WTC11 (cell line): ENCODE data around the gene CLDN14. TPM values are rescaled to one million over a fixed set of nuclear protein-coding genes. Genes with fewer than 3 reads are reported as not detected.
A peak's percentile ranks its signal among the peaks of the same experiment; 100 is the strongest.

Source experiments
- ATAC-seq: fragments of 200-7000 bp; cut with Tn5 transposase; 2 replicates; pipeline ENCODE4 v1.10.0; 2021; ENCODE audit warnings: mild to moderate bottlenecking, moderate library complexity
- CTCF ChIA-PET: fragments of 300-600 bp; sonication (Branson Sonifier 250); formaldehyde crosslinking; loops from one replicate; lab custom pipeline; 2021; ENCODE audit warnings: antibody characterized with exemption; lab: Charles Lee
- POLR2A ChIA-PET: fragments of 350-600 bp; sonication (Branson Sonifier 250); formaldehyde crosslinking; loops from one replicate; lab custom pipeline; 2021; ENCODE audit warnings: antibody characterized with exemption; lab: Charles Lee
- DNase-seq: peaks from one replicate; pipeline ENCODE4 v3.0.0; 2021; ENCODE audit warnings: low spot score
- H3K27ac Mint-ChIP-seq: 2 replicates; pipeline ENCODE4 v1.8.0; 2021; ENCODE audit warnings: mixed read lengths
- H3K27me3 Mint-ChIP-seq: 2 replicates; pipeline ENCODE4 v1.8.0; 2021; ENCODE audit warnings: low read depth, mild to moderate bottlenecking, moderate library complexity, mixed read lengths
- H3K36me3 Mint-ChIP-seq: 2 replicates; pipeline ENCODE4 v1.8.0; 2021; ENCODE audit warnings: mixed read lengths
- H3K4me1 Mint-ChIP-seq: 2 replicates; pipeline ENCODE4 v1.8.0; 2022; ENCODE audit warnings: mixed read lengths
- H3K4me3 Mint-ChIP-seq: 2 replicates; pipeline ENCODE4 v1.8.0; 2021; ENCODE audit warnings: mild to moderate bottlenecking, moderate library complexity, mixed read lengths
- H3K9me3 Mint-ChIP-seq: 2 replicates; pipeline ENCODE4 v1.8.0; 2021; ENCODE audit warnings: mixed read lengths
- CREM ChIP-seq: sonication (generic); formaldehyde crosslinking; IDR thresholded peaks from 2 replicates; pipeline ENCODE4 v1.8.1; 2022; ENCODE audit warnings: mild to moderate bottlenecking, missing genetic modification reagents, moderate library complexity
- FOXJ3 ChIP-seq: sonication (generic); formaldehyde crosslinking; IDR thresholded peaks from 2 replicates; pipeline ENCODE4 v1.9.0; 2021; ENCODE audit warnings: missing genetic modification reagents, mild to moderate bottlenecking, borderline replicate concordance
- GRHL2 ChIP-seq: fragments of 250-450 bp; sonication (Bioruptor Pico); IDR thresholded peaks from 2 replicates; pipeline ENCODE4 v1.8.0; 2022; ENCODE audit warnings: mild to moderate bottlenecking, moderate library complexity; ENCODE audit not compliant: insufficient replicate concordance, severe bottlenecking
- JUN ChIP-seq: sonication (generic); formaldehyde crosslinking; IDR thresholded peaks from 2 replicates; pipeline ENCODE4 v1.8.0; 2023; ENCODE audit warnings: mild to moderate bottlenecking, missing genetic modification reagents
- MYBL2 ChIP-seq: sonication (generic); formaldehyde crosslinking; IDR thresholded peaks from 2 replicates; pipeline ENCODE4 v1.8.1; 2023; ENCODE audit warnings: mild to moderate bottlenecking, moderate library complexity, missing genetic modification reagents
- PRDM15 ChIP-seq: sonication (generic); formaldehyde crosslinking; IDR thresholded peaks from 2 replicates; pipeline ENCODE4 v1.8.0; 2022; ENCODE audit warnings: missing genetic modification reagents
- SMAD4 ChIP-seq: sonication (generic); formaldehyde crosslinking; IDR thresholded peaks from 2 replicates; pipeline ENCODE4 v1.8.0; 2022; ENCODE audit warnings: mild to moderate bottlenecking, missing genetic modification reagents
- TCF7 ChIP-seq: sonication (generic); formaldehyde crosslinking; IDR thresholded peaks from 2 replicates; pipeline ENCODE4 v1.8.0; 2022; ENCODE audit warnings: mild to moderate bottlenecking, low read depth, missing genetic modification reagents, moderate library complexity
- ZNF121 ChIP-seq: sonication (generic); formaldehyde crosslinking; IDR thresholded peaks from 2 replicates; pipeline ENCODE4 v1.8.0; 2023; ENCODE audit warnings: missing genetic modification reagents
- ZNF232 ChIP-seq: sonication (generic); formaldehyde crosslinking; IDR thresholded peaks from 2 replicates; pipeline ENCODE4 v1.8.0; 2022; ENCODE audit warnings: mild to moderate bottlenecking, missing genetic modification reagents
- ZNF416 ChIP-seq: fragments of 250-450 bp; sonication (Bioruptor Pico); IDR thresholded peaks from 2 replicates; pipeline ENCODE4 v1.9.0; 2021; ENCODE audit warnings: mild to moderate bottlenecking, inconsistent platforms
- total RNA-seq: library from RNA; stranded (reverse); gene quantifications from 3 replicates; pipeline ENCODE4 v1.2.3, GENCODE V29; 2021
- TF ChIP-seq, protein P1 (sequence below): sonication (generic); formaldehyde crosslinking; IDR thresholded peaks from 2 replicates; pipeline ENCODE4 v1.8.1; 2023; ENCODE audit warnings: mild to moderate bottlenecking, missing genetic modification reagents, moderate library complexity
- TF ChIP-seq, protein P2 (sequence below): sonication (generic); formaldehyde crosslinking; IDR thresholded peaks from 2 replicates; pipeline ENCODE4 v1.8.1; 2023; ENCODE audit warnings: mild to moderate bottlenecking, moderate library complexity, missing genetic modification reagents
- TF ChIP-seq, protein P3 (sequence below): sonication (generic); formaldehyde crosslinking; IDR thresholded peaks from 2 replicates; pipeline ENCODE4 v1.8.1; 2022; ENCODE audit warnings: low read depth, missing genetic modification reagents, borderline replicate concordance
- TF ChIP-seq, protein P4 (sequence below): sonication (generic); formaldehyde crosslinking; IDR thresholded peaks from 2 replicates; pipeline ENCODE4 v1.8.0; 2022; ENCODE audit warnings: mild to moderate bottlenecking, missing genetic modification reagents
- TF ChIP-seq, protein P5 (sequence below): fragments of 250-450 bp; sonication (Bioruptor Pico); IDR thresholded peaks from 2 replicates; pipeline ENCODE4 v1.9.0; 2021; ENCODE audit warnings: mild to moderate bottlenecking, borderline replicate concordance

Gene CLDN14
- total RNA-seq, 1 experiment from 2014 or later = not detected

GRCh38 chr21:36512971-36513370, 33.0 kb upstream of the CLDN14 start:
- Mint-ChIP-seq H3K27ac (no peak overlapping the region), H3K36me3 (0 out of 2 replicates have a peak, but pooled peaks cover 2% of the 10 kb centered on the region), H3K9me3 (peaks cover 5% of the 10 kb centered on the region), H3K4me3 (no peak overlapping the region), H3K27me3 (no peaks in the 10 kb centered on the region), H3K4me1 (peaks cover 6% of the 10 kb centered on the region; the same call in 1 of the 2 replicates)
- no peak for ATAC-seq
- TF ChIP-seq PRDM15 = no peak
- TF ChIP-seq, protein P1, sequence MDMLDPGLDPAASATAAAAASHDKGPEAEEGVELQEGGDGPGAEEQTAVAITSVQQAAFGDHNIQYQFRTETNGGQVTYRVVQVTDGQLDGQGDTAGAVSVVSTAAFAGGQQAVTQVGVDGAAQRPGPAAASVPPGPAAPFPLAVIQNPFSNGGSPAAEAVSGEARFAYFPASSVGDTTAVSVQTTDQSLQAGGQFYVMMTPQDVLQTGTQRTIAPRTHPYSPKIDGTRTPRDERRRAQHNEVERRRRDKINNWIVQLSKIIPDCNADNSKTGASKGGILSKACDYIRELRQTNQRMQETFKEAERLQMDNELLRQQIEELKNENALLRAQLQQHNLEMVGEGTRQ (CRISPR knock-in tag) = peak; percentile 46
- ChIA-PET CTCF (interaction anchor here (0.9 kb wide), 1 partner anchor 8 kb away, joined by 3 read pairs; no protein-coding TSS in a partner anchor), POLR2A (interaction anchor here (1.1 kb wide), 1 partner anchor 21 kb away, joined by 3 read pairs; no protein-coding TSS in a partner anchor)
- DNase-seq = no peak

DNA sequence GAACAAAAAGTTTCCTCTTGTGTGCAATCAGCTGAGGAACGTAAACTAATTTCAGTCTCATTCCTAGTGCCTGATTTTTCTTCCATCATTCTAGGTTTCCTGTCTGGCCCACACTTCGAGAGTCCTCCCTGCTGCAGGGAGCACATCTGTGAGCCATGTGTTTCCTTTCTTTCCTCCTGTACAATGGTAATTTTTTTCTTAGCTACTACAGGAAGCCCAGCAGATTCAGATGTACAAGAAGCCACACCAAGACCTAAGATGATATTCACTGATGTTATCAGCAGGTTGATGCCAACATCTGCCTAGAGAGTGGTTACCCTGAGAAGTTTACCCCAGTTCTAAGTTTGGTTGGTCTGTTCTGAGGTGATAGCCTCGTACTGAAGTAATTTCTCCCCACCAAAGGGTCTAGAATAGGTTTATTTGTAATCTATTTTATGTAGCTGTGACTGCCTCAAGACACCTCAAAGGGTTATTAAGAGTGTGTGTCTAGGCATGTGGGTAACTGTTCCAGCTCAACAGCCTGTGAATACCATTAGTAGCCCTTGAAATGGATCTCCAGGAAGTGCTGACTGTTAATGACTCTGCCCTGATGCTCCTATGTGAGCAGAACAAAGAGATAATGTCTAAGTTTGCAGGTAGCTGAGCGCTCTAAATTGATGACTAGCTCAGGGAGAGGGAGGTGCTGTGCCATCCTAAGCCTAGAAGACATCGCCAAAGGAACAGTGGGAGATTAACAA, 31.7 kb upstream of the CLDN14 start:
- ATAC-seq (no peak), DNase-seq (no peak)
- peaks cover 6% of the 10 kb centered on the region; the same call in 1 of the 2 replicates for H3K4me1 Mint-ChIP-seq
- CTCF ChIA-PET = interaction anchor here (1.2 kb wide), 1 partner anchor 33 kb away, joined by 3 read pairs; no protein-coding TSS in a partner anchor
- H3K27ac Mint-ChIP-seq = no peak overlapping the region
- no peak overlapping the region for H3K4me3 Mint-ChIP-seq
- peaks cover 5% of the 10 kb centered on the region for H3K9me3 Mint-ChIP-seq
- POLR2A ChIA-PET = no interaction called here
- H3K27me3 Mint-ChIP-seq = no peaks in the 10 kb centered on the region
- TF ChIP-seq ZNF121 (CRISPR knock-in tag) (no peak), TCF7 (CRISPR knock-in tag) (no peak), ZNF416 (CRISPR knock-in tag) (no peak), JUN (CRISPR knock-in tag) (no peak), FOXJ3 (CRISPR knock-in tag) (no peak)
- TF ChIP-seq, protein P2, sequence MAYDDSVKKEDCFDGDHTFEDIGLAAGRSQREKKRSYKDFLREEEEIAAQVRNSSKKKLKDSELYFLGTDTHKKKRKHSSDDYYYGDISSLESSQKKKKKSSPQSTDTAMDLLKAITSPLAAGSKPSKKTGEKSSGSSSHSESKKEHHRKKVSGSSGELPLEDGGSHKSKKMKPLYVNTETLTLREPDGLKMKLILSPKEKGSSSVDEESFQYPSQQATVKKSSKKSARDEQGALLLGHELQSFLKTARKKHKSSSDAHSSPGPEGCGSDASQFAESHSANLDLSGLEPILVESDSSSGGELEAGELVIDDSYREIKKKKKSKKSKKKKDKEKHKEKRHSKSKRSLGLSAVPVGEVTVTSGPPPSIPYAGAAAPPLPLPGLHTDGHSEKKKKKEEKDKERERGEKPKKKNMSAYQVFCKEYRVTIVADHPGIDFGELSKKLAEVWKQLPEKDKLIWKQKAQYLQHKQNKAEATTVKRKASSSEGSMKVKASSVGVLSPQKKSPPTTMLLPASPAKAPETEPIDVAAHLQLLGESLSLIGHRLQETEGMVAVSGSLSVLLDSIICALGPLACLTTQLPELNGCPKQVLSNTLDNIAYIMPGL (CRISPR knock-in tag) = no peak
- 0 out of 2 replicates have a peak, but pooled peaks cover 2% of the 10 kb centered on the region for H3K36me3 Mint-ChIP-seq

DNA sequence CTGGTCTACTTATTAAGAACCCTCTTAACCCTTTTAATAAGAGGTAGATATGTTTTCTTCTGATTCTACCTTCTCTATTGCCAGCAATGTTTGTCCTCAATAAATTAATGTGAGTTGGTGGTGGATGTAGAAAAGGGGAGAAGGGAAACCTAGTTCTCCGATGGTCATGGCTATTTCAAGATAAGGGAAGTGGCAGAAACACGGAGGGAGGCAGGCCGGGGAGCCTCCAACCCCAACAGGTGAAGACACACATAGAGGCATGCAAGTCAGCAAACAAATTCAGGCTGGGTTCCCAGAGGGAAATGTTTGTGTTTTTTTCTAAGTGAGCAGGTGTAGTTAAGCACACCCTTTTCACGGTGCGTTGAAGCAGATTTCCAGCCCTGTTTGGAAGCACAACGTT, 31.0 kb upstream of the CLDN14 start:
- no peak overlapping the region for H3K27ac Mint-ChIP-seq
- H3K9me3 Mint-ChIP-seq = peaks cover 5% of the 10 kb centered on the region
- ATAC-seq = no peak
- POLR2A ChIA-PET = no interaction called here
- 0 out of 2 replicates have a peak, but pooled peaks cover 2% of the 10 kb centered on the region for H3K36me3 Mint-ChIP-seq
- no peaks in the 10 kb centered on the region for H3K27me3 Mint-ChIP-seq
- H3K4me3 Mint-ChIP-seq = no peak overlapping the region
- H3K4me1 Mint-ChIP-seq = peaks cover 6% of the 10 kb centered on the region; the same call in 1 of the 2 replicates
- CTCF ChIA-PET = no interaction called here
- no peak for DNase-seq
- TF ChIP-seq, protein P3, sequence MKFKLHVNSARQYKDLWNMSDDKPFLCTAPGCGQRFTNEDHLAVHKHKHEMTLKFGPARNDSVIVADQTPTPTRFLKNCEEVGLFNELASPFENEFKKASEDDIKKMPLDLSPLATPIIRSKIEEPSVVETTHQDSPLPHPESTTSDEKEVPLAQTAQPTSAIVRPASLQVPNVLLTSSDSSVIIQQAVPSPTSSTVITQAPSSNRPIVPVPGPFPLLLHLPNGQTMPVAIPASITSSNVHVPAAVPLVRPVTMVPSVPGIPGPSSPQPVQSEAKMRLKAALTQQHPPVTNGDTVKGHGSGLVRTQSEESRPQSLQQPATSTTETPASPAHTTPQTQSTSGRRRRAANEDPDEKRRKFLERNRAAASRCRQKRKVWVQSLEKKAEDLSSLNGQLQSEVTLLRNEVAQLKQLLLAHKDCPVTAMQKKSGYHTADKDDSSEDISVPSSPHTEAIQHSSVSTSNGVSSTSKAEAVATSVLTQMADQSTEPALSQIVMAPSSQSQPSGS (CRISPR knock-in tag) = no peak
- TF ChIP-seq, protein P4, sequence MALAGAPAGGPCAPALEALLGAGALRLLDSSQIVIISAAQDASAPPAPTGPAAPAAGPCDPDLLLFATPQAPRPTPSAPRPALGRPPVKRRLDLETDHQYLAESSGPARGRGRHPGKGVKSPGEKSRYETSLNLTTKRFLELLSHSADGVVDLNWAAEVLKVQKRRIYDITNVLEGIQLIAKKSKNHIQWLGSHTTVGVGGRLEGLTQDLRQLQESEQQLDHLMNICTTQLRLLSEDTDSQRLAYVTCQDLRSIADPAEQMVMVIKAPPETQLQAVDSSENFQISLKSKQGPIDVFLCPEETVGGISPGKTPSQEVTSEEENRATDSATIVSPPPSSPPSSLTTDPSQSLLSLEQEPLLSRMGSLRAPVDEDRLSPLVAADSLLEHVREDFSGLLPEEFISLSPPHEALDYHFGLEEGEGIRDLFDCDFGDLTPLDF (CRISPR knock-in tag) = no peak
- TF ChIP-seq SMAD4 (CRISPR knock-in tag) (no peak), MYBL2 (CRISPR knock-in tag) (no peak), GRHL2 (no peak), CREM (CRISPR knock-in tag) (no peak), ZNF232 (CRISPR knock-in tag) (no peak)
- TF ChIP-seq, protein P5, sequence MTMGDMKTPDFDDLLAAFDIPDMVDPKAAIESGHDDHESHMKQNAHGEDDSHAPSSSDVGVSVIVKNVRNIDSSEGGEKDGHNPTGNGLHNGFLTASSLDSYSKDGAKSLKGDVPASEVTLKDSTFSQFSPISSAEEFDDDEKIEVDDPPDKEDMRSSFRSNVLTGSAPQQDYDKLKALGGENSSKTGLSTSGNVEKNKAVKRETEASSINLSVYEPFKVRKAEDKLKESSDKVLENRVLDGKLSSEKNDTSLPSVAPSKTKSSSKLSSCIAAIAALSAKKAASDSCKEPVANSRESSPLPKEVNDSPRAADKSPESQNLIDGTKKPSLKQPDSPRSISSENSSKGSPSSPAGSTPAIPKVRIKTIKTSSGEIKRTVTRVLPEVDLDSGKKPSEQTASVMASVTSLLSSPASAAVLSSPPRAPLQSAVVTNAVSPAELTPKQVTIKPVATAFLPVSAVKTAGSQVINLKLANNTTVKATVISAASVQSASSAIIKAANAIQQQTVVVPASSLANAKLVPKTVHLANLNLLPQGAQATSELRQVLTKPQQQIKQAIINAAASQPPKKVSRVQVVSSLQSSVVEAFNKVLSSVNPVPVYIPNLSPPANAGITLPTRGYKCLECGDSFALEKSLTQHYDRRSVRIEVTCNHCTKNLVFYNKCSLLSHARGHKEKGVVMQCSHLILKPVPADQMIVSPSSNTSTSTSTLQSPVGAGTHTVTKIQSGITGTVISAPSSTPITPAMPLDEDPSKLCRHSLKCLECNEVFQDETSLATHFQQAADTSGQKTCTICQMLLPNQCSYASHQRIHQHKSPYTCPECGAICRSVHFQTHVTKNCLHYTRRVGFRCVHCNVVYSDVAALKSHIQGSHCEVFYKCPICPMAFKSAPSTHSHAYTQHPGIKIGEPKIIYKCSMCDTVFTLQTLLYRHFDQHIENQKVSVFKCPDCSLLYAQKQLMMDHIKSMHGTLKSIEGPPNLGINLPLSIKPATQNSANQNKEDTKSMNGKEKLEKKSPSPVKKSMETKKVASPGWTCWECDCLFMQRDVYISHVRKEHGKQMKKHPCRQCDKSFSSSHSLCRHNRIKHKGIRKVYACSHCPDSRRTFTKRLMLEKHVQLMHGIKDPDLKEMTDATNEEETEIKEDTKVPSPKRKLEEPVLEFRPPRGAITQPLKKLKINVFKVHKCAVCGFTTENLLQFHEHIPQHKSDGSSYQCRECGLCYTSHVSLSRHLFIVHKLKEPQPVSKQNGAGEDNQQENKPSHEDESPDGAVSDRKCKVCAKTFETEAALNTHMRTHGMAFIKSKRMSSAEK (CRISPR knock-in tag) = no peak
